GM18508 (cell line): ENCODE results near the gene ZKSCAN3.
"Not testable (repeated sequence)": the region's sequence is repeated elsewhere in the genome, so short reads cannot be mapped to it uniquely, and the experiment has no call there.

ENCODE experiments used
- ATAC-seq: cut with Tn5 transposase; IDR thresholded peaks from one replicate; pipeline ENCODE4 v1.9.1; 2021; ENCODE audit warnings: moderate number of reproducible peaks; ENCODE audit not compliant: insufficient read depth, unreplicated experiment

ZKSCAN3 gene

GRCh38 chr6:28371280-28371679, 21.5 kb downstream of the ZKSCAN3 start:
- no peak for ATAC-seq

DNA sequence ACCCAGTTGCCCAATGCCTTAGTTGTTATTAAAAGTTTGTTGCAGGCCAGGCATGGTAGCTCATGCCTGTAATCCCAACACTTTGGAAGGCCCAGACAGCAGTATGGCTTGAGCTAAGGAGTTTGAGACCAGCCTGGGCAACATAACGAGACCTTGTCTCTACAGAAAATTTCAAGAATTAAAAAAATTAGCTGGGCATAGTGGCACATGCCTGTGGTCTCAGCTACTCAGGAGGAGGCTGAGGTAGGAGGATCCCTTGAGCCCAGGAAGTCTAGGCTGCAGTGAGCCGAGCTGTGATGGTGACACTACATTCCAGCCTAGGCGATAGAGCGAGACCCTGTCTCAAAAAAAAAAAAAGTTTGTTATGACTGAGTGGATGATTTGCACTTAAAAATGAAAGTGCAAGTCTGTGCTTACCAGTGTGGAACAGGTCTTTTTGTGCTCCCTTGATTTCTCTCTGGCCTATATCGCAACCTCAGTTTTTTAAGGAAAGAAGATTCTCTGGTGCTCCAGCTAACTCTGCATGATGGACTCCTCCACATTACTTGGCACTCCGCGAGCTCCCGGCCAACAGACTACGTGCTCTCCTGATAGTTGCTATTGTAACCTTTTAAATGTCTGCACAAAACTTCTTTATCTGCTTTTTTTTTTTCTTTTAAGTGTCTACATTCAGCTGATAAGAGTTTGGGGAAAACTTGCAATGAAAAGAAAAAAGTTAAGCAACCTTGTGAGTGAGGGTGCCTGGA, 22.1 kb downstream of the ZKSCAN3 start:
- no peak for ATAC-seq

GRCh38 chr6:28373925-28374324, 24.2 kb downstream of the ZKSCAN3 start:
- ATAC-seq: no peak

DNA sequence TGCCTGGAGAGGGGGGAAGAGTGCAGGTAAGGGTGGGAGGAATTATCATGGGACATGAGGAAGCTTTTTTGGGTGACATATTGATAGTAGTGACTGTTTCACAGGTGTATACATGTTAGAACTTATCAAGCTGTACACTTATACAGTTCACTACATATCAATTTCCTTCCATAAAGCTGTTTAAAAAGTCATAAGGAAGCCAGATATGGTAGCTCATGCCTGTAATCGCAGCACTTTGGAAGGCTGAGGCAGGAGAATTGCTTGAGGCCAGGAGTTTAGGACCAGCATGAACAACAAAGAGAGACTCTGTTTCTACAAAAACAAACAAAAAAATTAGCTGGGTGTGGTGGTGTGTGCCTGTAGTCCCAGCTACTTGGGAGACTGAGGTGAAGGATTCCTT, 28.1 kb downstream of the ZKSCAN3 start:
- ATAC-seq: no peak

DNA sequence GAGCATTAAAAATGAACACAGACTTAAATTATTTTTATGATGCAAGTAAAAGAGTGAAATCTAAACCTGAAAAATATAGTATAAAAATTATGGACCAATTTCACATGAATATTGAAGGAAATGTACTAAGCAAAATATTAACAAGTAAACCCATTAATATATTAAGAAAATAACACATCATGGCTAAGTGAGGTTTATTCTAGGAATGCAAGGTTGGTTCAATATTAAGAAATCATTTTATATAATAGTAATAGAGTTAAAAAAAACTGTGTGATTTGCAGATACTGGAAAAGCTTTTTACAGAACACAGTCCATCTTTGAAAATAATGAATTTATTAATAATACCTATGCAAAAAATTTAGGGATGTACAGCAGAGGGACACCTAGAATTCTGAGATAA, 28.9 kb downstream of the ZKSCAN3 start:
- no peak for ATAC-seq

DNA sequence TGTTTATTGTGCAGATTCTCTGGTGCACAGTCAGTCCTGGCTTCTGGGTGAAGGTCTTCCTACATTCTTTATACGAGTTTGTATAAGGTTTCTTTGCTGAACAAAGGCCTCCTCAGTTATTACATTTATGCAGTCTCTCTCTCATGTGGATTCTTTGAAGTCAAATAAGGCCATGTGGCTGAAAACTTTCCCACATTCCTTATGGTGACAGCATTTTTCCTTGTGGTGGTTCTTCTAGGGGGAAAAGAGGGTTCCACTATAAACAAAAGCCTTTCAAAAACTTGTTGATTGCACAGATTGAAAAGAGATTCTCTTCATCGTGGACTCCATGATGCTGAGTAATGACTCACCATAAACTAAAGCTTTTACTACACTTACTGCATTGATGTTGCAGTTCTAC, 30.6 kb downstream of the ZKSCAN3 start:
- ATAC-seq: no peak

GRCh38 chr6:28383235-28384142, 33.7 kb downstream of the ZKSCAN3 start:
- no peak for ATAC-seq

DNA sequence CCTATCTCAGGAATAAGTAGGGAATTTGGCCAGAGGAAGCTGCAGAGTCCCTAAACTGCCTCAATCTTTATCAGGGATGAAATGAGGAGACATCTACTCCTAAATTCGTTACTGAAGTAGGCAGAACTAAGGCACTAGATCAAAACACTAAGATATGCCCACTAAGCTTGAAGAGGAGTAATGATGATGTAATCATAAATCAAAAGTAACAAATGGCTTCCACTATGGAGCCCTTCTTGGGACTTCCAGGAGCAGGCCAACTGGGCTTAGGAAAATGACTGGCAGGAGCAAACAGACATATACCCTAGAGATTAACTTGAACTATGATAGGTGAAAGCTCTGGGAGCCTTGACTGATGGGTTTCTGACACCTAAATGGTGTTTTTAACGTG, 34.4 kb downstream of the ZKSCAN3 start:
- no peak for ATAC-seq

DNA sequence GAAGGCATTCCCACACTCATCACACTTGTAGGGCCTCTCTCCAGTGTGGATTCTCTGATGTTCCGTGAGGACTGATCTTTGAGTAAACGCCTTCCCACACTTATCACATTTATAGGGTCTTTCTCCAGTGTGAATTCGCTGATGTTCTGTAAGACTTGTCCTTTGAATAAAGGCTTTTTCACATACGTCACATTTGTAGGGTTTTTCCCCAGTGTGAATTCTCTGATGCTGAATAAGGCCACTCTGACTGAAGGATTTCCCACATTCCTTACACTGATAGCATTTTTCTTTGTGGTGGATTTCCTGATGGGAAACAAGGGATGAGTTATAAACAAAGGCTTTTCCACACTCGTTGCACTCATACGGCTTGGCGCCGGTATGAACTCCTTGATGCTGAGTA, 40.9 kb downstream of the ZKSCAN3 start:
- no peak for ATAC-seq

DNA sequence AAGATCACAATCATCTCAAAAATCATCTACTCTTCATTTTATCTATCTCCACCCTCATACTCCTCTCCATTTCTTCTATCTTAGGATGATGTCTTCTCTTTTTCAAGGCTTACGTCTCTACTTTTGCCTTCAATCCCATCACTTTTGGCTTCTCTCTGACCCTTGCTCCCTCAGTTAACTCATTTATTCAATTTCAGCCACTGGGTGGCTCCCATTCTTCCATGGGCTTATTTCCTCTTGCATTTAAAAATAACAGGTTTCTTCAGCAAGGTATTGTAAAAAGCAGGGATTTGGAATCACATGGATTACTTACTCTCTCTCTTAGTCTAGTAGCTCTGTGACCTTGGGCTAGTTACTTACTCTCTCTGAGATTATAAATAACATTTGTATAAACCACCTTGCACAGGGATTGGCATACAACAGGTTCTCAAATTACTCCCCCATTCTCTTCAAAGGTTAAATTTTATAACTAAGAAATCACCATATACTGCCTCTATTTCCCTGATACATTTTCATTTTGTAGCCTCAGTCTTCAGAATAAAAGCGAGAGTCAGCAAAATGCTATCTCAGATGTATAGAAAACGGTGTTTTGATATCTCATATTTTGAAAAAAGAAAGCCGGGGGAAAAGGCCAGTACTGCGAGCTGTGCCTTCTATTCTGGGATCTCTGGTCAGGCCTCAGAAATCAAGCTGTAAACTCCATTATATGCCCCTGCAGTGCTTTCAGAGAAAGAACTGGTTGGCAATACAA, 44.3 kb downstream of the ZKSCAN3 start:
- no peak for ATAC-seq

GRCh38 chr6:28395918-28396317, 46.2 kb downstream of the ZKSCAN3 start:
- no peak for ATAC-seq

DNA sequence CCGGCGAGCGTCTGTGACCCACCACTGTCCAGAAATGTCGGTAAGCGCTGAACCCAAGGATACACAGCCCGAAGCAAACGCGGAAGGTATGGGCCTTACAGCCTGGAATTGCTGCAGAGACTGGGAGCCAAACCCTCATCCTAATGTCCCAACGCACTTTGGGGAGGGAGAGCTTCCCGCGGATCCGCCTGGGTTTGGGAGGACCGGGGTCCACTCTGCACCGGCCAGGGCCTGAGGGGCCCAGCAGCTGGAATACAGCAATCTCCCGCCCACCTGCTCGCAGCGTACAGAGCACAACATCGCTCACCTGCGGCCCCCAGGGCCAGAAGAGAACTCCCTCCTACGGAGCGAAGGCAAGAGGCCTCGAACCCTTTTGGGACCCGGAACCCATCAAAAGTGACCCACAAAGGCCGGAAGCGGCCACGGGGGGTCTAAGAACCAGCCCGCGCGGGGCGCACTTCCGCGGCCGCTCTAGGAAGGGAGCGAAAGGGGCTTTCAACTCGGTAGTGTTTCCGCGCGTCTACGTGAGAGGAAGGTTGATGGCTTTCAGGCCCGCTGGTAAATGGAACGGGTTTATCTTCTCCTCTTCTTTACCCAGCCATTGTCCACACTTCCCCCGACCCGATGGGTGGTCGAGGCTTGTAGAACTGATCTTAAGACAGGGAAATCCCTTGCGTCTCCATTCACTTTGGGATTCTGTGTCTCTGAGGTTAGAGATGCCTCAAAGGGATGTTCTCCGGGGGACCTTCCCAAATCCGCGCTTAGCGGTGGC, 49.8 kb downstream of the ZKSCAN3 start, which contains the start of gene ZSCAN12:
Gene ZSCAN12 (minus strand): TSS at position 398 of the 772 bp plus-strand sequence. CDS start 1,342 bp downstream, outside the sequence.
- ATAC-seq: peak; percentile 66

GRCh38 chr6:28400122-28400451, 50.3 kb downstream of the ZKSCAN3 start:
- no peak for ATAC-seq

DNA sequence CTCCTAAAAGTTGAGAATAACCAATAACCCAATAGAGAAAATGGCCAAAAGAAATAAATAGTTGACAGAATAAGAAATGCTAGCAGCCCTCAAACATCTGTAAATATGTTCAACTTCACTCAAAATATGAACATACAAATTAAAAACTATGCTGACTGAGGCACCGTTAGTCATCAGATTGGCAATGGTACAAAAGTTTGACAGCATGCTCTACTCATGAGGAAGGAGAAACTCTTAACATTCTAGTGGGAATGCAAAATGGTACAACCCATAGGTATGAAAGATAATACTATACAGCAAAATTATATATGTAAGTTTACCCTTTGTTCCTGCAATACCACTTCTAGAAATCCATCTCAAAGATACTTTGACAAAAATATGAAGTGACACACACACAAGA, 51.4 kb downstream of the ZKSCAN3 start:
- ATAC-seq: no peak

DNA sequence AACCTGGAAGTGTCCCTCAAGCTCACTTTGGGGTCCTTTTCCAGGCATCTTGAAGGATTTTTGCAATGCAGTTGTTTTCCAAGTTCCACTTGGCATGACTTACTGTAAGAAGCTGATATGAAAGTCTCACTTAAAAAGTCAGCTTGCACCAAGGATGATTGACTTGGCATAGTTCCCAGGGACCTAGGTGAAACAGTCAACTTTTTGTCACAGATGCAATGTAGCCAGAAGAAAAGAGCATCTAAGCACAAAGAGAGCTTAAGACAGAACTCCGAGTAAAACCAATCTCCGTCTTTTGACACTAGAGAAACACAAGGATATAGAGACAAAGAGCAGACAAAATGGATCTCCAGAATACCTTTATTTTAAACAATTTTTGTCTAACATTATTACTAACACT, 52.5 kb downstream of the ZKSCAN3 start:
- ATAC-seq: no peak

- ATAC-seq: not testable (repeated sequence)
Measured at GRCh38 chr6:28403923-28404322, 54.2 kb downstream of the ZKSCAN3 start.

GRCh38 chr6:28407401-28407800, 57.7 kb downstream of the ZKSCAN3 start:
- ATAC-seq: no peak

DNA sequence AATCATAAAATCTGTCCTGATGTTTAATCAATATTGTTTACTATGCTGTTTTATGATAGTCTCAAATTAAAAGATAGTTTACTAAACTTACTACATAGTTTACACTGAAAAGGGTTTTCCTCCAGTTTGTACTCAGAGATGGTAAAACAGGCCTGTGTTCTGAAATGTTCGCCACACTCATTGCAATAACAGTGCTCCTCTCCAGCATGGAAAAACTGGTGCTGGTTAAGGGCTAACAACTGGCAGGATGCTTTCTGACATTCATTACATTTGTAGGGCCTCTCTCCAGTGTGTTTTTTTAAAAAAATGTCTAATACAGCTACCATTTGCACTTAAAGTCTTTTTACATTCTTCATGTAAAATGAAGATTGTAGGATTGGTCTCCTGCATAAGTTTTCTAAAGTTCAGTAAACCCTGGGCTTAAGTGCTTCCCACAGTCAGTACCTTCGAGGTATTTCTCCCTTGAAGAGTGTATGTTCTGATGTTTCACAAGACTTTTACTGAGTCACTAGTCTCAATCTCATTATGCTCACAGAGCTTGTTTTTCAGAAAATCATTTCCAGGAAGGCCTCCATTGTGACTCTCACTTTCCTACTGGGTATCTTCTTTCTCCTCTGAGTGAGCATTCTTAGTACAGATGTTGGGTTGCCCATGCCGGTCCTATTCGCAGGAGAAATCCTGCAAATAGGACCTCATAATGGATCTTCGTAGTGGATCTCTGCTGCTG, 58.5 kb downstream of the ZKSCAN3 start:
- no peak for ATAC-seq

GRCh38 chr6:28410767-28411166, 61.0 kb downstream of the ZKSCAN3 start:
- no peak for ATAC-seq
